HG03139 (cell line): Measurements from ENCODE around the gene GTF3C1.

Source experiments
- ATAC-seq: cut with Tn5 transposase; IDR thresholded peaks from one replicate; pipeline ENCODE4 v1.9.1; 2021; ENCODE audit not compliant: unreplicated experiment

The GTF3C1 gene

GRCh38 chr16:27489906-27490305 is 59.8 kb downstream of the GTF3C1 start:
- ATAC-seq: no peak

DNA sequence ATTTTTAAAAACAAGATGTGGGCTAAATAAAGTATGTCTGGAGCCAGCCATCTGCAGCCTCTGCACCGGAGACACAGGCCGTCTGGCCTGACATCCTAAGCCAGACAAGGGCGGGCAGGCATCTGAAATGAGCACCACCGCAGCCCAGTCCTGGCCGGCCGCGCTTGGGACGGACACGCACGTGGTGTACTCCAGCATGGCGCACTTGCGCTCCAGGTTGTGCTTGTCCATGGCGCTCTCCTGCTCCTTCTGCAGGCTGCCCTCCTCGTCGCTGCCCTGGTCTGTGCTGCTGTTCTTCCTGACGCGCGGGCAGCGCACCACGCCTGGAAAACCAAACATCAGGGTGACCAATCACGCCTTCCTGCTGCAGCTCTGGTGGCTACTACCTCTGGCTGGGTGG is 60.3 kb downstream of the GTF3C1 start:
- no peak for ATAC-seq

DNA sequence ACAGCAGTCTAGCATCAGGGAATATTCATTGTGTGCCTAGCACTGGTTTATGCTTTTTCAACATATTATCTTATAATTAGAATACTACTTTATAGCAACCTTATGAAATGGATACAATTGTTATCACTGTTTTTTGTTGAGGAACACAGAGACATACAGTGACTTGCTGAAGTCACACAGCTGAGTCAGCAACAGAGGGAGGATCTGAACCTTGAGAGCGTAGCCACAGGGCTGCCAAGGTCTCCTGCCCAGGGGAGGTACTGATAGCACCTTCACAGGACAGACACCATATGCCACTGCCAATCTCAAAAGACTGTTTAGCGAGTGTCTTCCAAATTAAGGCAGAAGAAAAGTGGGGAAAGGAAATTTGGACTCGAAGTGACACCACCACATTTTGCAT is 63.0 kb downstream of the GTF3C1 start:
- ATAC-seq: no peak

DNA sequence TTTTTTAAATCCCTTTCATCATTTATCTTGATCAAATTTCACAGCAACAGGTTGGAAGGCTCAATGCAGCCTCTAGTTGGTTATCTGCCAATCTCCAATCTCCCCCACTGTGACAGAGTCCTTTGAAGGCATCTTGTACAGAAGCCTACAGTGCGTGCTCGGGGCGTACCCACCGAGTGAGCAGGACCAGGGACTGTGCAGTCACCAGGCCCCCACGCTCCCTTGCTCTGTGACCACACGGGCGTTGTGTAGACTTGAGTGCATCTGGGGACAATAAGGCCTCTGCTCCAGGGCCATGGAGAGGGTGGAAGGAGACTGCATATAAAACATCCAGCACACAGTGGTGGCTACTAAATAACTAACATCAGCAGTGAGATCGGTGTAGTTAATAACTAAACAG is 63.4 kb downstream of the GTF3C1 start:
- no peak for ATAC-seq

- no peak for ATAC-seq
Measured at GRCh38 chr16:27485811-27486210, 63.9 kb downstream of the GTF3C1 start.

- ATAC-seq: no peak
Measured at GRCh38 chr16:27485126-27485525, 64.6 kb downstream of the GTF3C1 start.

GRCh38 chr16:27483624-27484023 is 66.1 kb downstream of the GTF3C1 start:
- ATAC-seq: no peak

GRCh38 chr16:27483088-27483437 is 66.7 kb downstream of the GTF3C1 start:
- no peak for ATAC-seq

DNA sequence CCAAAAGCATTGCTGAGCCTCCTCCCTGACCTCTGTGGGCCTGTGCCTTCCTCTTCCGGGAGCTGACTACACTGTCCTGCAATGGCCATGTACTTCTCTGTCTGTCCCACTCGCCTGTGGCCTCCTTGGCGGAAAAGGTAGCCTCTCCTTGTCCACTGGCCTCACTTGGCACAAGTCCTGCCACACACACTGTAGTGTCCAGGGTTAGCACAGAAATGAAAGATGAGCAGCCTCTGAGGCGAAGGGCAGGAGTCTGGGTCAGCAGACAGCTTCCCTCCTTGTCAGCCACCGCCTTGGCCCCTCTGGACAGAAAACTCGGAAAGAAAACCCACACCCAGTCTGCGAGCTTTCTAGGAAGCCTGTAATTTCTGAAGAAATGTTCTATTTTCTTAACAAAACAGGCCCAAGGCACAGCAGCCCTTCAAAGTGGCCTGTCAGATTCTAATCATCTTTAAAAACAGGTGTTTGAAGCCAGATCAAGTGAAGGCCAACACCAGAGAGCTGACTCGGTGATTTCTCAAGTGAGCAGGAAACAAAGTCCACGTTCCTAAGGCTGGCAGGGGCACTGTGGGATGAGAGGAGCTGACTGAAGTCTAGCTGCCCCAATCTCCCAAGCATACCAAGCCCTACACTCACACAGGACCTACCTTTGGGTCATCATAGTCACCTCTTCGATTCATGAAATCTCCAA is 67.2 kb downstream of the GTF3C1 start:
- ATAC-seq: no peak

DNA sequence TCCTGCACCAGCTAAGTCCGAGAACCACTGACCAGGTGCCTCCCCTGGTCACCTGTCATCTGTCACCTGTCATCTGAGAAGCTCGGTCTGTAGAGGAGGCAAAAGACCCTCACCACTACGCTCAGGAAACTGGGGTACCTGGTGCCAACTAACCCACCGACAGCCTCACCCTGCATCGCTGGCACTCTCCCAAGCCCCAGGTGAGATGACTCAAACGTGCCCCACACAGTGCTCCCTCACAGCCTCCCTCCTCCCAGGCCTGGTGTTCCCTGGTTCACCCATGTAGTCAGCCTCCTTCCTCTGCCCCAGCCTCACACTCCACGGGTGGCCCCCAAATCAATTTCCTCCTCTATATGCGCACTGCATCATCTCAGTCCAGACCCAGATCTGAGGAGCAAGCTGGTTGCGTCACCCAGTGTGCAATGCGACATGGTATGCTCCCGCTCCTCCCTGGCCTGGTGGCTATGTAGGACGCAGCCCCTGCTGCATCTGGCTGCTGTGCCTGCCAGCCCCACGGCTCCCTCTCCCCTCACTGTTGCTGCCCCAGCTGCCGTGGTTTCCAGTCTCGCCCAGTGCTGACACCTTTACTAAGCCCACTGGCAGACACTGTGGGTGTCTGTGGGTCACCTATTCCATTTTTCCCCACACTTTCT is 68.3 kb downstream of the GTF3C1 start:
- no peak for ATAC-seq

- ATAC-seq: no peak
Measured at GRCh38 chr16:27480761-27481160, 69.0 kb downstream of the GTF3C1 start.

DNA sequence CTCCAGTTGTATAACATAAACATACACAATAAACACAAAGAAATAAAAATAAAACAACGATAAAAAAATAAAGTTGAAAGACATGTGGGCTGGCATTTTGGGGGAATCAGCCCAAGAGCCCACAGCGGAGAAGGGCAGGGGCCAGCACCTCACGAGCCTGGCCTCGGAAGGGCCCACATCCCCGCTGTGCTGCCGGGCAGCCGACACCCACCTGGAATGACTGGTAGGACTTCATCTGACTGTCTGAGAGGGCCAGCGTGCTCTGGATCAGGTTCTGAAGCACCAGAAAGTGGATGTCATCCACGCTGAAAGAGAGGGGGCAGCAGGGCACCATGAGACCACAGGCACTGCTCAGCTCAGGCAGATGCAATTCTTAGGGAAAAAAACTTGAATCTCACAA is 73.5 kb downstream of the GTF3C1 start:
- ATAC-seq: no peak

DNA sequence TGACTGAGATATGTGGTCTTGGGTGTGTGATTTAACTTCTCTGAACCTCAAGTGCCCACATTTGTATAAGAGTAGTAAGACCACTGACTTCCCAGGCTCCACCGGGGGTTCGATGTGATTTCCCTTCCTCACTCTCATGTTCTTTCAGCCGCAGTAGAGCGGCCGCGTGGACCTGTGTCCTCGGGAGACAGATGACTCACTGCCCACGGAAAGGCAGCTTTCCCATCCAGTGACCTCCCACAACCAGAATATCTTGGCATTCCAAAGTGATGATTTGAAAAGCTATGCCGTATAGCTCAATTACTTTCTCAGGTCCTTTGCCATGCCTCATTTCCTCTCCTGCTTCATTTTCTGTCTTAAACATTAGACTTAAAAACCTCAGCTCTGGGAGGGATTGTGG is 74.2 kb downstream of the GTF3C1 start:
- no peak for ATAC-seq

GRCh38 chr16:27474921-27475320 is 74.8 kb downstream of the GTF3C1 start:
- no peak for ATAC-seq

DNA sequence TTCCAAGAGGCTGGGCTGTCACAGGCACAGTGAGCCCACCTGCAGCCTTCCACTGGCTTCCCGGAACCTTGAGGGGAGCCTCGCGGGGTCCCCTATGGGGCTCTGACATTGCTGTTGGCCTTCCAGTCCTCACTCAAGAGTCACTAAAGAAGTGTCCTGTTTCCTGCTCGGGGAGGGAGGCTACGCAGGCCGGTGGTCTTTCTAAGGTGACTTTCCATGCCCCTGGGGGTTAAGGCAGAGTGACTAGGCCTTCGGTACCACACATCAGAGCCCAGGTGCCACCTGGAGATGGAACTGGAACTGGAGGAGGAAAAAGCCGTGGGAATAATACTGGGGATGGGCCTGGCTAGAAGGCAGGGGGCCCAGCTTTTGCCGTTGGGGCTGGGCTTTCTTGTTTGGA is 75.7 kb downstream of the GTF3C1 start:
- ATAC-seq: no peak

DNA sequence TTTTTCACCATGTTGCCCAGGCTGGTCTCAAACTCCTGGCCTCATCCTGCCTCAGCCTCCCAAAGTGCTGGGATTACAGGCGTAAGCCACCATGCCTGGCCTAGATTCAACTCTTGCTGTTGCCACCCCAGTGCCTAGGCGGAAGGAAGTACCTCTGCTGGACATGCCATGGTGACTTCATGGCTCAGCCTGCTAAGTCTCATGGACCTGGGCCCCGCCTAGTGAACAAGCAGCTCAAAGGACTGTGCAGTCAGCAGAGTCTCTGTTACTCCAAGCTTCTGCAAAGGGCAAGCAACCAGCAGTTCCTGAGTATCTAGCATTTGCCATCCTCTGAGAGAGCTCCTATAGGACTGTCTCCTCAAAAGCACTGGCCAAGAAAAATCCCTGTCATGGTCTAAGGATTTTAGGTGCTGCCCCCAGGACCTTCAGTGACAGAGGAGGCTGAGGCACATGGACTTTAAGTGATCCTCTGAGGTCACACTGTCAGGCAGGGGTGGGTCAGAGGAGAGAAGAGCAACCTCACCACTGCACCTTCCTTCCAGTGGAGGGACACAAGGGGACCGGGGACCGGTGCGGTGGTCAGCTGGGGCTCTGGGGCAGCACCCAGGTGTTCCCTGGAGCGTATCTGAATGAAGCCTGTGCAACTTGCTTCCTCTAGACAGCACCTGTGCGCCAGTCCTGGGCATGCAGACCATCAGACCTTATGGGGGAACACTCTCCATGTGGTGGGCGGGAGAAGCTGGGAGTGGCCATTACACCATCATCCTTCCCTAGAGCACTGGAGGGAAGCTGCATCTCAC is 76.4 kb downstream of the GTF3C1 start:
- no peak for ATAC-seq

DNA sequence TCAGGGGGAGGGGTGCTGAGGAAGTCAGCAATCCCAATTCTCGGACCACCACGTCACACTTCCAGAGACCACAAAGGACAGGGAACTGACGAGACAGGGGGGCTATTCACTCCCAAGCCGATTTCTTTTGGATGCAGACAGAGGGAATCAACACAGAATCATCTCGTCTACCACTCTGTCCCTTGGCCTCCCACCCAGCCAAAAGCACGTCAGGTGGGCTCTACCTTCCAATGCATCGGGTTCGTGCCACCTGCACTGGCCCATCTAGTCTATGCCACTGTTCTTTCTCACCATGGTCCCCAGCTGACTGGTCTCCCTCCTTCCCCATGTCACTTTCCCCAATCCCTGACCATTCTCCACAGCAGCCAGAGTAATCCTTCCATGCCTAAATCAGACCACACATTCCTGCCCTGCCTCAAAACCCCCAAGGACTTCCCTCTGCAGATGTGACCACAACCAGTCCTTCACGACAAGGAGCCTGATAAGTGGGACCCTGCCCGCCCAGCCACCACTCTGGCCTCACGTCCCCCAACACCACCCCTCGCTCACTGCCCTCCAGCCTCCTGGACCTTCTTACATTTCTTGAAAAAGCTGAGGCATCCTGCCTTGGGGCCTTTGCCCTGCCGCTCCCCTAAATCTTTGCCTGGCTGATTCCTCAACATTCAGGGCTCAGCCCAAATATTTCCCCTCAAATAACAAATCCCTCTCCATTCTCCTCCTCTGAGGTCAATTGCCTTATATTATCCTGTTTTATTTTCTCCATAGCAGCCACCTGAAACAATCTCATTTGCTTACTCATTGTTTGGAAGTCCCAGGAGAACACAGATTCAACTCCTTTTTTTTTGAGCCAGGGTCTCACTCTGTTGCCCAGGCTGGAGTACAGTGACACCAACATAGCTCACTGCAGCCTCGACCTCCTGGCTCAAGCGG is 77.4 kb downstream of the GTF3C1 start:
- no peak for ATAC-seq

DNA sequence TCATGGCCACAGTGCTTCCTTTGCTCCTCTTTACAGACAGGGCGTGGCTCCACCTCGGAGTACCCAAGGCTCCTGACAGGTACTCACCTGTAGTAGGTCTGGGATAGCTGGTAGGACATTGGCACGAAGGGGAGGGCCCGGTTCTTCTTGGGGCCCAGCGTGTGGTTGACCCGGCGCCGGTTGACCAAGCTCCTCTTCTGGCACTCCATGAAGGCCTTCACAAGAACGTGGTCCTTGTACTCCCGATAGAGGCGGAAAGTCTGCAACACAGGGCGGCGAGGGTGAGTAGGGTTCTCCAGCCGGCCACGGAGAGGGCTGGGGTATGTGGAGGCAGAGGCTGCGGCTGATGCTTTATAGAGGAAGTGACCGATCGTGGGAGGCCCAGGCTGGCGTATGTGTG is 78.1 kb downstream of the GTF3C1 start:
- no peak for ATAC-seq

- ATAC-seq: no peak
Measured at GRCh38 chr16:27470567-27471431, 78.9 kb downstream of the GTF3C1 start.

- no peak for ATAC-seq
Measured at GRCh38 chr16:27468941-27469531, 80.7 kb downstream of the GTF3C1 start.
